CD14-positive monocyte (primary cell): Measurements from ENCODE around the gene FHIT. TPM values are rescaled to one million over a fixed set of nuclear protein-coding genes. Genes with fewer than 3 reads are reported as not detected.

Source experiments
- DNase-seq, 3 donors: peaks; one replicate each; pipeline ENCODE4 v3.0.0-alpha.2; 2011 to 2022
- H2AFZ ChIP-seq: 2 replicates; pipeline ENCODE4 v1.6.0; 2012; ENCODE audit warnings: mild to moderate bottlenecking, low read depth, low read length, inconsistent platforms; ENCODE audit not compliant: insufficient read depth, poor library complexity, severe bottlenecking
- H3K27ac ChIP-seq, 2 donors: 1 replicate in 1 of 2; 2 replicates in 1 of 2; pipeline ENCODE4 v1.5.1; 2012 to 2013; ENCODE audit warnings: low read length in 2 of 2, control low read depth in 1 of 2, inconsistent platforms in 1 of 2, low read depth in 1 of 2, mild to moderate bottlenecking in 1 of 2
- H3K27me3 ChIP-seq, 2 donors: one replicate each; pipeline versions ENCODE4 v1.6.0 to v1.6.1; 2011 to 2013; ENCODE audit warnings: low read length in 2 of 2; ENCODE audit not compliant: control insufficient read depth in 2 of 2, insufficient read depth in 2 of 2
- H3K36me3 ChIP-seq, 2 donors: replicated peaks in 1 of 2; 1 replicate in 1 of 2; 2 replicates in 1 of 2; pipeline versions ENCODE4 v1.5.1 to v1.6.1; 2012 to 2013; ENCODE audit warnings: low read length in 2 of 2, control low read depth in 1 of 2, inconsistent platforms in 1 of 2, mild to moderate bottlenecking in 1 of 2; ENCODE audit not compliant: insufficient read depth in 2 of 2, control insufficient read depth in 1 of 2
- H3K4me1 ChIP-seq, 2 donors: 1 replicate in 1 of 2; 2 replicates in 1 of 2; pipeline versions ENCODE4 v1.5.1 to v1.6.1; 2012 to 2013; ENCODE audit warnings: low read length in 2 of 2, control low read depth in 1 of 2, inconsistent platforms in 1 of 2, mild to moderate bottlenecking in 1 of 2, moderate library complexity in 1 of 2; ENCODE audit not compliant: insufficient read depth in 2 of 2, control insufficient read depth in 1 of 2
- H3K4me2 ChIP-seq: replicated peaks from 2 replicates; pipeline ENCODE3; 2012; ENCODE audit warnings: low read length, moderate library complexity, mild to moderate bottlenecking; ENCODE audit not compliant: poor library complexity, severe bottlenecking; ENCODE audit errors: extremely low read depth
- H3K4me3 ChIP-seq, 3 experiments: fragments of 200-600 bp in 1 of 3; sonication (generic) in 1 of 3; replicated peaks in 1 of 3; 1 replicate in 2 of 3; 2 replicates in 1 of 3; pipeline ENCODE4 v1.5.1; 2011 to 2013; ENCODE audit warnings: low read length in 3 of 3, mild to moderate bottlenecking in 3 of 3, control low read depth in 2 of 3, low read depth in 2 of 3, inconsistent platforms in 1 of 3, moderate library complexity in 1 of 3
- H3K79me2 ChIP-seq: 2 replicates; pipeline ENCODE4 v1.6.0; 2012; ENCODE audit warnings: mild to moderate bottlenecking, control low read depth, inconsistent platforms, low read length, moderate library complexity; ENCODE audit not compliant: insufficient read depth
- H3K9ac ChIP-seq: 2 replicates; pipeline ENCODE4 v1.6.0; 2017; ENCODE audit warnings: low read length, mild to moderate bottlenecking; ENCODE audit not compliant: insufficient read depth, poor library complexity, severe bottlenecking
- H3K9me3 ChIP-seq, 2 donors: replicated peaks in 1 of 2; 1 replicate in 1 of 2; 2 replicates in 1 of 2; pipeline versions ENCODE4 v1.5.1 to v1.6.1; 2012 to 2013; ENCODE audit warnings: low read length in 2 of 2, control low read depth in 1 of 2; ENCODE audit not compliant: control insufficient read depth in 1 of 2, insufficient read depth in 1 of 2
- H4K20me1 ChIP-seq: 2 replicates; pipeline ENCODE4 v1.6.0; 2012; ENCODE audit warnings: mild to moderate bottlenecking, low read length, control low read depth, moderate library complexity; ENCODE audit not compliant: insufficient read depth
- H3K27ac Mint-ChIP-seq, 7 donors: one replicate each; pipeline ENCODE4 v1.8.0; 2020; ENCODE audit warnings: mild to moderate bottlenecking in 7 of 7, mixed read lengths in 7 of 7, moderate library complexity in 6 of 7, inconsistent platforms in 2 of 7
- H3K27me3 Mint-ChIP-seq, 3 donors: one replicate each; pipeline ENCODE4 v1.8.0; 2021 to 2022; ENCODE audit warnings: low read depth in 3 of 3, mild to moderate bottlenecking in 3 of 3, mixed read lengths in 3 of 3, moderate library complexity in 3 of 3, inconsistent platforms in 1 of 3
- H3K36me3 Mint-ChIP-seq, 2 donors: one replicate each; pipeline ENCODE4 v1.8.0; 2020; ENCODE audit warnings: mixed read lengths in 2 of 2, inconsistent platforms in 1 of 2, mild to moderate bottlenecking in 1 of 2
- H3K4me1 Mint-ChIP-seq: one replicate; pipeline ENCODE4 v1.8.0; 2020; ENCODE audit warnings: mild to moderate bottlenecking, mixed read lengths
- H3K4me3 Mint-ChIP-seq, 2 donors: one replicate each; pipeline ENCODE4 v1.8.0; 2020; ENCODE audit warnings: mild to moderate bottlenecking in 2 of 2, mixed read lengths in 2 of 2, moderate library complexity in 1 of 2
- H3K9me3 Mint-ChIP-seq, 7 donors: one replicate each; pipeline ENCODE4 v1.8.0; 2020 to 2022; ENCODE audit warnings: mixed read lengths in 7 of 7, mild to moderate bottlenecking in 6 of 7, moderate library complexity in 6 of 7, inconsistent platforms in 2 of 7
- WGBS: methylation state at CpG from one replicate; pipeline ENCODE4 v1.1.5; 2013; ENCODE audit warnings: missing lambda C conversion rate; ENCODE audit not compliant: insufficient coverage; 5-methylcytosine and 5-hydroxymethylcytosine counted together
- intact Hi-C, 2 donors: fragments of 100-400 bp; cut with micrococcal nuclease; formaldehyde crosslinking; loops; one replicate each; pipeline versions ENCODE4 v1.15.0 to v1.15.1; 2023
- polyA plus RNA-seq, 3 donors: library from polyadenylated mRNA; depleted of rRNA in 1 of 3; unstranded in 2 of 3; stranded (reverse) in 1 of 3; fragments of 300-500 nt in 2 of 3; fragments of >200 nt in 1 of 3; fragmentation: Illumina TruSeq in 2 of 3; gene quantifications; 1 replicate in 2 of 3; 2 replicates in 1 of 3; pipeline ENCODE4 v1.2.3, GENCODE V29; 2012 to 2021
- TF ChIP-seq, protein P1 (sequence below): fragments of 200-600 bp; IDR thresholded peaks from one replicate; pipeline ENCODE4 v1.8.0; 2022; ENCODE audit warnings: antibody characterized with exemption, mild to moderate bottlenecking

The FHIT gene
- polyA plus RNA-seq, 3 donors: 1.7 to 3.4 (median 3.2) TPM

DNA sequence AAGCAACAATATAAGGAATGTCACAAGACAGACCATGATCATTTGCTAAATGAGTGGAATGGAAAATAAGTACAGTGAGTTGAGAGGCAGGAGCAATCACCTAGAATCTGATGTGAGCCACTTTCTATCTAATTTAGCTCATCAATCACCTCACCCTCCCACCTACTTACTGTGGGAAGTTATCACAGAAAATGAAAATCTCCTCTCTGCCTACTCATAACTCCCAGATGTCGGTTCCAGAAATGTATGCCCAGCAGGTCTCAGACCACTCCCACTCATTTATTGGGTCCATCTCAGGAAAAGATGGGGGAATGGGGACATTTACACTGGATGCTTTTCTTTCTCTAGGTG is 270.9 kb downstream of the FHIT start:
- H3K4me3 ChIP-seq: no peak overlapping the region
- no peak for DNase-seq
- H4K20me1 ChIP-seq: no peaks in the 10 kb centered on the region
- H2AFZ ChIP-seq: no peak overlapping the region
- peaks cover 0 to 3% of the 10 kb centered on the region in 2 donors for H3K36me3 Mint-ChIP-seq
- intact Hi-C loops: no loop called here
- peak overlapping the region in 3 of 7 donors; percentile 4 to 64 (median 59) for H3K27ac Mint-ChIP-seq
- H3K36me3 ChIP-seq: no peaks in the 10 kb centered on the region
- no peaks in the 10 kb centered on the region for H3K79me2 ChIP-seq
- peaks cover 3 to 18% (median 7%) of the 10 kb centered on the region in 7 donors for H3K9me3 Mint-ChIP-seq
- no peak overlapping the region for H3K4me3 Mint-ChIP-seq
- no peaks in the 10 kb centered on the region for H3K27me3 Mint-ChIP-seq
- no CpG with 5 or more reads among the region's 1 CpG for WGBS
- peaks cover 26% of the 10 kb centered on the region for H3K4me1 Mint-ChIP-seq
- H3K4me2 ChIP-seq: no peak overlapping the region
- H3K27me3 ChIP-seq: no peaks in the 10 kb centered on the region
- H3K4me1 ChIP-seq: peaks cover 14 to 16% of the 10 kb centered on the region in 2 donors
- peaks cover 0 to 4% of the 10 kb centered on the region in 2 donors for H3K9me3 ChIP-seq
- TF ChIP-seq, protein P1, sequence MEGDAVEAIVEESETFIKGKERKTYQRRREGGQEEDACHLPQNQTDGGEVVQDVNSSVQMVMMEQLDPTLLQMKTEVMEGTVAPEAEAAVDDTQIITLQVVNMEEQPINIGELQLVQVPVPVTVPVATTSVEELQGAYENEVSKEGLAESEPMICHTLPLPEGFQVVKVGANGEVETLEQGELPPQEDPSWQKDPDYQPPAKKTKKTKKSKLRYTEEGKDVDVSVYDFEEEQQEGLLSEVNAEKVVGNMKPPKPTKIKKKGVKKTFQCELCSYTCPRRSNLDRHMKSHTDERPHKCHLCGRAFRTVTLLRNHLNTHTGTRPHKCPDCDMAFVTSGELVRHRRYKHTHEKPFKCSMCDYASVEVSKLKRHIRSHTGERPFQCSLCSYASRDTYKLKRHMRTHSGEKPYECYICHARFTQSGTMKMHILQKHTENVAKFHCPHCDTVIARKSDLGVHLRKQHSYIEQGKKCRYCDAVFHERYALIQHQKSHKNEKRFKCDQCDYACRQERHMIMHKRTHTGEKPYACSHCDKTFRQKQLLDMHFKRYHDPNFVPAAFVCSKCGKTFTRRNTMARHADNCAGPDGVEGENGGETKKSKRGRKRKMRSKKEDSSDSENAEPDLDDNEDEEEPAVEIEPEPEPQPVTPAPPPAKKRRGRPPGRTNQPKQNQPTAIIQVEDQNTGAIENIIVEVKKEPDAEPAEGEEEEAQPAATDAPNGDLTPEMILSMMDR: no peak
- H3K9ac ChIP-seq: no peak overlapping the region
- peak overlapping the region in 1 of 2 donors; percentile 23 for H3K27ac ChIP-seq

DNA sequence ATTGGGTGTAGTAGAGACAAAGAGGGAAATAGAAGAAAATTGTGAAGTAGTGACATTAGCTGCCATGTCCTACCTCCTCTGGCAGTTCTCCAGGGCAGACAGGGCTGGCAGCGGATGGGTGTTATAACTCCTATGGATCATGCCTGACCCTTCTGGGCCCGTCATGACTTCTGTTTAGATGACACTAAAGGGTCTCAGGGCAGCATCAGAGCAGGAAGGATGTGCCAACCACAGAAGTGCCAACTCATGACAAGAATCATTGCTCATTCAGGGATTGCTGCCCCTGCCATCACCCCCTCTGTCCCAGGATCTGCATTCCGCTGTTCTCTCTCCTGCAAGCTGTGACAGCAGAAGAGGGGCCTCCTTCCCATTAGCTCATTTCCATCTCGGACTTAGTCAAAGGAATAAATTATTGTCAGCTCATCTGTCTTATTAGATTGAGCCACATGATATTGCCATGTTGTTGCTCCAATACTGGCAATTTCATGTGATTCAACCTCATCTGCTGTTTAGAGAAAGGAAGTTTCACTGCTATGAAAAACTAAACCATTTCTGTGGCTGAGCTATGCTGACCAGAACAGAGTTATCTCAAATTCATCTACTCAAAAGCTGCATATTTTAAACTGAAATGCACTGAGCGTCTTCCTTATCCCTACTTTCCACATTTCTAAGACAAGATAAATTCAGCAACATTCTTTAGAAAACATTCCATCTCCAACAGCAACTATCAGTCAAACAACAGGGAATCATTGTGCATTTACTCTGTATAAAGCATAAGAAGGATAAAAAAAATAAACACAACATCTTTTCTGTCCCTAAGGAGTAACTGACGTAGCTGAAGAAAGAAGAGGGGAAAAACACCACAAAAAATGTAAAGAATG is 271.6 kb downstream of the FHIT start:
- Mint-ChIP-seq H3K4me1 (peaks cover 26% of the 10 kb centered on the region), H3K27me3 (no peaks in the 10 kb centered on the region), H3K9me3 (peaks cover 2 to 14% (median 5%) of the 10 kb centered on the region in 7 donors), H3K27ac (peak overlapping the region in 5 of 7 donors; percentile 4 to 81 (median 59)), H3K36me3 (peaks cover 0 to 3% of the 10 kb centered on the region in 2 donors), H3K4me3 (peak overlapping the region in 1 of 2 donors; percentile 50)
- WGBS: 8% methylated on average over 3 of the region's 6 CpGs
- H3K9me3 ChIP-seq: no peaks in the 10 kb centered on the region
- intact Hi-C loops: no loop called here
- peak overlapping the region in 1 of 3 experiments; percentile 12 for H3K4me3 ChIP-seq
- no peaks in the 10 kb centered on the region for H4K20me1 ChIP-seq
- no peak overlapping the region for H3K4me2 ChIP-seq
- H3K36me3 ChIP-seq: no peaks in the 10 kb centered on the region
- peak; percentile 19 to 49 (median 34) for DNase-seq
- no peaks in the 10 kb centered on the region for H3K27me3 ChIP-seq
- no peak overlapping the region for H3K9ac ChIP-seq
- no peaks in the 10 kb centered on the region for H3K79me2 ChIP-seq
- peaks cover 14 to 16% of the 10 kb centered on the region in 2 donors for H3K4me1 ChIP-seq
- TF ChIP-seq, protein P1: no peak
- peak overlapping the region in 1 of 2 donors; percentile 23 for H3K27ac ChIP-seq
- H2AFZ ChIP-seq: no peak overlapping the region
